K562 (cell line): ENCODE data around the gene NAA40. TPM values are rescaled to one million over a fixed set of nuclear protein-coding genes. Genes with fewer than 3 reads are reported as not detected.

Experiments
- ATAC-seq: fragments of 200-7000 bp; cut with Tn5 transposase; 3 replicates; pipeline ENCODE4 v1.9.1; 2020; ENCODE audit warnings: moderate library complexity
- BruUV-seq: library from RNA; stranded (reverse); fragments of 400-500 nt; replicated peaks from 2 replicates; lab custom pipeline; 2021; lab: Mats Ljungman, UMichigan
- CTCF ChIA-PET: fragments of 300-600 bp; formaldehyde crosslinking; extraction: SDS; loops from one replicate; lab custom pipeline; 2021; ENCODE audit warnings: low intra/inter-chr PET ratio; lab: Yijun Ruan, JAX
- POLR2A ChIA-PET: fragments of 300-600, 350-650 bp; sonication (Branson Sonifier 250); formaldehyde crosslinking; extraction: SDS; loops from one replicate; lab custom pipeline; 2021; ENCODE audit warnings: antibody characterized with exemption, inconsistent platforms; lab: Yijun Ruan, JAX
- DNase-seq, 4 experiments: peaks; one replicate each; pipeline versions ENCODE4 v3.0.0 to v3.0.0-alpha.2; 2011 to 2018; ENCODE audit warnings: low spot score in 3 of 4, mixed read lengths in 3 of 4; ENCODE audit errors: extremely low read depth in 1 of 4
- FAIRE-seq: peaks from 2 replicates; lab custom pipeline; 2011; peaks lifted over from hg19 to GRCh38; lab: Jason Lieb, UNC
- H2AFZ ChIP-seq: 2 replicates; pipeline ENCODE4 v1.6.0; 2011; ENCODE audit warnings: low read depth, low read length, control low read depth, inconsistent platforms
- H3K27ac ChIP-seq: fragments of 200-600 bp; 3 replicates; pipeline ENCODE4 v1.8.0; 2011; ENCODE audit warnings: low read depth, mild to moderate bottlenecking, control low read depth, inconsistent platforms, low read length, moderate library complexity, mixed read lengths; ENCODE audit errors: extremely low read depth
- H3K27me3 ChIP-seq, 2 experiments: fragments of 300-600 bp in 1 of 2; 2 replicates in 1 of 2; 3 replicates in 1 of 2; pipeline versions ENCODE4 v1.6.0 to v1.8.0; 2011; ENCODE audit warnings: inconsistent platforms in 2 of 2, low read length in 2 of 2, mild to moderate bottlenecking in 1 of 2, mixed read lengths in 1 of 2, moderate library complexity in 1 of 2; ENCODE audit not compliant: control insufficient read depth in 2 of 2, insufficient read depth in 2 of 2
- H3K36me3 ChIP-seq: fragments of 300-600 bp; 3 replicates; pipeline ENCODE4 v1.8.0; 2011; ENCODE audit warnings: mild to moderate bottlenecking, low read length, inconsistent platforms; ENCODE audit not compliant: control insufficient read depth, insufficient read depth
- H3K4me1 ChIP-seq, 2 experiments: fragments of 200-600 bp in 1 of 2; replicated peaks in 1 of 2; 2 replicates in 1 of 2; 3 replicates in 1 of 2; pipeline versions ENCODE4 v1.5.1 to v1.8.0; 2011; ENCODE audit warnings: inconsistent platforms in 2 of 2, low read length in 2 of 2, mild to moderate bottlenecking in 1 of 2, mixed read lengths in 1 of 2, moderate library complexity in 1 of 2; ENCODE audit not compliant: control insufficient read depth in 2 of 2, insufficient read depth in 2 of 2
- H3K4me2 ChIP-seq: 2 replicates; pipeline ENCODE4 v1.6.1; 2011; ENCODE audit warnings: low read length, control low read depth, inconsistent platforms, mixed read lengths; ENCODE audit not compliant: insufficient read depth
- H3K4me3 ChIP-seq: fragments of 200-600 bp; sonication (generic), shearing (Covaris generic); 2 replicates; pipeline ENCODE4 v1.5.1; 2016; ENCODE audit warnings: control low read depth, inconsistent platforms
- H3K79me2 ChIP-seq: fragments of 200-600 bp; 3 replicates; pipeline ENCODE4 v1.8.0; 2011; ENCODE audit warnings: low read length, inconsistent platforms; ENCODE audit not compliant: control insufficient read depth, insufficient read depth
- H3K9ac ChIP-seq, 2 experiments: 2 replicates each; pipeline versions ENCODE4 v1.6.0 to v1.6.1; 2011; ENCODE audit warnings: low read depth in 2 of 2, low read length in 2 of 2, control low read depth in 1 of 2, inconsistent platforms in 1 of 2, mild to moderate bottlenecking in 1 of 2, mixed read lengths in 1 of 2; ENCODE audit not compliant: insufficient read depth in 1 of 2
- H3K9me1 ChIP-seq: one replicate; pipeline ENCODE4 v1.6.0; 2011; ENCODE audit warnings: inconsistent platforms, mild to moderate bottlenecking, low read length, moderate library complexity; ENCODE audit not compliant: control insufficient read depth, insufficient read depth
- H3K9me3 ChIP-seq: replicated peaks from 2 replicates; pipeline ENCODE4 v1.5.1; 2011; ENCODE audit warnings: low read depth, low read length, inconsistent platforms; ENCODE audit not compliant: control insufficient read depth, insufficient read depth
- H4K20me1 ChIP-seq: replicated peaks from 2 replicates; pipeline ENCODE4 v1.6.1; 2011; ENCODE audit warnings: low read length, inconsistent platforms, mixed read lengths; ENCODE audit not compliant: control insufficient read depth, insufficient read depth
- ESRRA ChIP-seq: fragments of 450-650 bp; IDR thresholded peaks from 2 replicates; pipeline ENCODE4 v1.6.1; 2014; ENCODE audit warnings: low read depth, mild to moderate bottlenecking, moderate library complexity, borderline replicate concordance
- NFIC ChIP-seq: fragments of 450-650 bp; IDR thresholded peaks from 2 replicates; pipeline ENCODE4 v1.6.1; 2017; ENCODE audit warnings: mild to moderate bottlenecking, inconsistent platforms
- SAFB2 ChIP-seq: fragments of 200-400 bp; formaldehyde crosslinking; IDR thresholded peaks from 2 replicates; pipeline ENCODE4 v1.6.1; 2018; ENCODE audit warnings: borderline replicate concordance, low read length, low read depth, moderate library complexity; ENCODE audit not compliant: severe bottlenecking
- ZKSCAN8 ChIP-seq: fragments of 200-800 bp; sonication (Bioruptor generic); IDR thresholded peaks from 2 replicates; pipeline ENCODE4 v1.6.1; 2016; ENCODE audit warnings: missing genetic modification characterization, missing compliant biosample characterization
- ZNF175 ChIP-seq: fragments of 200-800 bp; sonication (Bioruptor generic); IDR thresholded peaks from 2 replicates; pipeline ENCODE4 v1.6.1; 2016; ENCODE audit warnings: low read depth, mild to moderate bottlenecking, missing genetic modification characterization, missing compliant biosample characterization
- WGBS: fragments of 100-300 bp; shearing (Covaris generic); methylation state at CpG from one replicate; pipeline ENCODE4 v1.1.6; 2016; ENCODE audit warnings: low coverage, mixed read lengths; ENCODE audit not compliant: insufficient coverage; ENCODE audit errors: missing lambda C conversion rate; 5-methylcytosine and 5-hydroxymethylcytosine counted together
- in situ Hi-C: fragments of 300-500 bp; cut with MboI; formaldehyde crosslinking; loops from 4 replicates; pipeline ENCODE4 v1.15.0; 2018; ENCODE audit warnings: inconsistent platforms, mixed read lengths
- intact Hi-C: fragments of 100-400 bp; cut with micrococcal nuclease; formaldehyde crosslinking; loops from 2 replicates; pipeline ENCODE4 v1.14.2; 2022
- polyA plus RNA-seq, 8 experiments: library from polyadenylated mRNA; depleted of rRNA in 4 of 8; stranded (reverse) in 5 of 8; unstranded in 3 of 8; fragments of >200 nt; fragmentation: Nextera tagmentation in 2 of 8; fragmentation: Illumina TruSeq in 1 of 8; extraction: Ambion mirVana in 2 of 8; extraction: Trizol in 1 of 8; gene quantifications; 2 replicates each; pipeline versions ENCODE4 v1.2.1 to v1.2.3, GENCODE V29; 2011 to 2014; ENCODE audit warnings: inconsistent platforms in 1 of 8, missing spikeins in 1 of 8
- total RNA-seq, 7 experiments: library from RNA; depleted of rRNA in 6 of 7; stranded (reverse); fragments of >200 nt in 6 of 7; fragmentation: Illumina TruSeq in 2 of 7; extraction: Trizol in 2 of 7; gene quantifications; 2 replicates each; pipeline versions ENCODE4 v1.2.1 to v1.2.3, GENCODE V29; 2011 to 2021; ENCODE audit warnings: low replicate concordance in 1 of 7

NAA40 gene
- total and polyA plus RNA-seq, 9 of the 15 experiments (the other 6 are each of a cell fraction or from before 2014, with no cell fraction given) = 6.2 to 39.0 (median 23.1) TPM

GRCh38 chr11:63920126-63920938 is 18.5 kb upstream of the NAA40 start:
- FAIRE-seq = no peak
- ATAC-seq = no peak
- no peaks in the 10 kb centered on the region for H3K36me3 ChIP-seq
- H3K27ac ChIP-seq = no peak overlapping the region
- ChIA-PET POLR2A (interaction anchor here (0.8 kb wide), 1 partner anchor 9 kb away, joined by 4 read pairs; no protein-coding TSS in a partner anchor), CTCF (interaction anchor here (0.6 kb wide), 1 partner anchor 366 kb away, joined by 3 read pairs; no protein-coding TSS in a partner anchor)
- no peak overlapping the region for H3K4me3 ChIP-seq
- no peak for DNase-seq
- no peaks in the 10 kb centered on the region for H3K79me2 ChIP-seq
- BruUV-seq = no TSS peak
- peaks cover 46 to 65% of the 10 kb centered on the region in 2 experiments for H3K4me1 ChIP-seq
- H2AFZ ChIP-seq = peak overlapping the region; percentile 89
- intact Hi-C loops = no loop called here
- H3K9ac ChIP-seq = peak overlapping the region in 1 of 2 experiments; percentile 95; a peak in 2 of 4 replicates
- TF ChIP-seq ZNF175 (no peak), SAFB2 (no peak), NFIC (peak; percentile 37; the same call in 1 of the 2 replicates), ZKSCAN8 (CRISPR knock-in tag) (peak; percentile 91), ESRRA (peak; percentile 48; the same call in 1 of the 2 replicates)
- no peaks in the 10 kb centered on the region for H3K27me3 ChIP-seq
- no peak overlapping the region for H3K4me2 ChIP-seq
- WGBS = 69% methylated on average over 14 of the region's 22 CpGs
- H3K9me1 ChIP-seq = no peaks in the 10 kb centered on the region
- no peaks in the 10 kb centered on the region for H4K20me1 ChIP-seq
- in situ Hi-C loops = no loop called here
- H3K9me3 ChIP-seq = no peaks in the 10 kb centered on the region
